HPDE6-E6E7 (cell line): ENCODE results near the gene FGF19.

Experiments
- DNase-seq: peaks from one replicate; pipeline ENCODE4 v3.0.0; 2011; ENCODE audit warnings: missing footprints; ENCODE audit errors: extremely low spot score

FGF19 gene

GRCh38 chr11:69703768-69704507 is at the start of gene FGF19:
FGF19 (minus strand) TSS chr11:69704022; CDS start chr11:69703876, 146 bp downstream.
- DNase-seq: no peak

GRCh38 chr11:69752890-69753289 is 49.1 kb upstream of the FGF19 start:
- DNase-seq: no peak

- no peak for DNase-seq
Measured at GRCh38 chr11:69750875-69751597, 47.2 kb upstream of the FGF19 start.

- DNase-seq: no peak
Measured at GRCh38 chr11:69750108-69750850, 46.5 kb upstream of the FGF19 start.

GRCh38 chr11:69748637-69749036 is 44.8 kb upstream of the FGF19 start:
- DNase-seq: no peak

GRCh38 chr11:69746752-69747742 is 43.2 kb upstream of the FGF19 start:
- no peak for DNase-seq

GRCh38 chr11:69746140-69746539 is 42.3 kb upstream of the FGF19 start:
- no peak for DNase-seq

GRCh38 chr11:69745201-69745600 is 41.4 kb upstream of the FGF19 start:
- no peak for DNase-seq

GRCh38 chr11:69744435-69744834 is 40.6 kb upstream of the FGF19 start:
- DNase-seq: no peak

- no peak for DNase-seq
Measured at GRCh38 chr11:69734841-69735240, 31.0 kb upstream of the FGF19 start.

- no peak for DNase-seq
Measured at GRCh38 chr11:69734367-69734766, 30.5 kb upstream of the FGF19 start.

GRCh38 chr11:69732910-69733309 is 29.1 kb upstream of the FGF19 start:
- no peak for DNase-seq

GRCh38 chr11:69731110-69731509 is 27.3 kb upstream of the FGF19 start:
- DNase-seq: no peak

- DNase-seq: no peak
Measured at GRCh38 chr11:69730500-69730899, 26.7 kb upstream of the FGF19 start.

GRCh38 chr11:69729252-69729651 is 25.4 kb upstream of the FGF19 start:
- DNase-seq: no peak

- no peak for DNase-seq
Measured at GRCh38 chr11:69727266-69727665, 23.4 kb upstream of the FGF19 start.

- no peak for DNase-seq
Measured at GRCh38 chr11:69726481-69726880, 22.7 kb upstream of the FGF19 start.

- no peak for DNase-seq
Measured at GRCh38 chr11:69726019-69726418, 22.2 kb upstream of the FGF19 start.

GRCh38 chr11:69721745-69722144 is 17.9 kb upstream of the FGF19 start:
- no peak for DNase-seq

GRCh38 chr11:69721106-69721505 is 17.3 kb upstream of the FGF19 start:
- DNase-seq: no peak

GRCh38 chr11:69718912-69719311 is 15.1 kb upstream of the FGF19 start:
- DNase-seq: no peak
